Measurements from ENCODE around the gene MECR.

DNA sequence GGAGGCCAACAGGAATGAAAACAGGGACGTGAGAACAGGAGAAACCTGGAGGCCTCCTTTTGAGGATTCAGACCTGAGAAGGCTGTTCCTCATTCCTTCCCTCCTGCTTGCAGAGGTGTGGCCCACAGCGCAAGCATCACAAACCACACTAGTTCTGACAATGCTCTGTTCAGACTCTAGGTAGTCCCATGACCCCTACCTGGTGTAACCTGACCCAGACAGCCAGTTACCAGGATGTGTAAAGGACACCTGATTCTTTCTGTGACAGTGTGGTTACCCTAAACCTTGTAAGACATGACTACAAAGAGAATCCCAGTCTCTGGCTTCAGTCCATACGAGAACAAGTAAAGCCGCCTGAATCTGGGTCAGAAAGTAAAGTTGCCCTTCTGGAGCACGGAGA, 3.2 kb downstream of the MECR start:
- TF ChIP-seq, protein P1, sequence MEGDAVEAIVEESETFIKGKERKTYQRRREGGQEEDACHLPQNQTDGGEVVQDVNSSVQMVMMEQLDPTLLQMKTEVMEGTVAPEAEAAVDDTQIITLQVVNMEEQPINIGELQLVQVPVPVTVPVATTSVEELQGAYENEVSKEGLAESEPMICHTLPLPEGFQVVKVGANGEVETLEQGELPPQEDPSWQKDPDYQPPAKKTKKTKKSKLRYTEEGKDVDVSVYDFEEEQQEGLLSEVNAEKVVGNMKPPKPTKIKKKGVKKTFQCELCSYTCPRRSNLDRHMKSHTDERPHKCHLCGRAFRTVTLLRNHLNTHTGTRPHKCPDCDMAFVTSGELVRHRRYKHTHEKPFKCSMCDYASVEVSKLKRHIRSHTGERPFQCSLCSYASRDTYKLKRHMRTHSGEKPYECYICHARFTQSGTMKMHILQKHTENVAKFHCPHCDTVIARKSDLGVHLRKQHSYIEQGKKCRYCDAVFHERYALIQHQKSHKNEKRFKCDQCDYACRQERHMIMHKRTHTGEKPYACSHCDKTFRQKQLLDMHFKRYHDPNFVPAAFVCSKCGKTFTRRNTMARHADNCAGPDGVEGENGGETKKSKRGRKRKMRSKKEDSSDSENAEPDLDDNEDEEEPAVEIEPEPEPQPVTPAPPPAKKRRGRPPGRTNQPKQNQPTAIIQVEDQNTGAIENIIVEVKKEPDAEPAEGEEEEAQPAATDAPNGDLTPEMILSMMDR (optimal IDR thresholded peaks at IDR 0.05 in 1 of 3, IDR thresholded peaks at IDR 0.05 in 1 of 3, conservative IDR thresholded peaks at IDR 0.05 in 1 of 3; ENCODE audit: extremely low read depth in 1 of 3, insufficient read depth in 2 of 3, low read length in 3 of 3): no peak
- TF ChIP-seq EZH2 (IDR thresholded peaks at IDR 0.05; ENCODE audit: low read length): no peak

Measured in keratinocyte (primary cell).